Psoas muscle (tissue), 8 donors: ENCODE data around the gene ALKBH2. TPM values are rescaled to one million over a fixed set of nuclear protein-coding genes. Genes with fewer than 3 reads are reported as not detected.

Experiments used
- ATAC-seq, 4 donors: fragments of 200-7000 bp; cut with Tn5 transposase; one replicate each; pipeline ENCODE4 v1.9.1; 2020; ENCODE audit warnings: moderate library complexity in 3 of 4, mild to moderate bottlenecking in 2 of 4
- DNase-seq, 2 donors: peaks; one replicate each; pipeline ENCODE4 v3.0.0-alpha.2; 2020
- H3K27ac ChIP-seq: fragments of 200-600 bp; one replicate; pipeline ENCODE4 v1.8.0; 2022
- H3K27me3 ChIP-seq, 3 donors: fragments of 200-600 bp in 1 of 3; one replicate each; pipeline versions ENCODE4 v1.6.1 to v1.8.0; 2013 to 2022; ENCODE audit warnings: low read length in 2 of 3, mild to moderate bottlenecking in 2 of 3, moderate library complexity in 1 of 3; ENCODE audit not compliant: insufficient read depth in 3 of 3
- H3K36me3 ChIP-seq, 2 donors: fragments of 200-600 bp in 1 of 2; one replicate each; pipeline versions ENCODE4 v1.6.1 to v1.8.0; 2013 to 2022; ENCODE audit warnings: low read depth in 1 of 2, mild to moderate bottlenecking in 1 of 2, moderate library complexity in 1 of 2; ENCODE audit not compliant: insufficient read depth in 1 of 2
- H3K4me1 ChIP-seq: fragments of 200-600 bp; one replicate; pipeline ENCODE4 v1.8.0; 2022
- H3K4me3 ChIP-seq: fragments of 200-600 bp; one replicate; pipeline ENCODE4 v1.8.0; 2022; ENCODE audit warnings: mild to moderate bottlenecking
- H3K9me3 ChIP-seq: fragments of 200-600 bp; one replicate; pipeline ENCODE4 v1.8.0; 2022
- CTCF ChIP-seq: fragments of 200-600 bp; IDR thresholded peaks from one replicate; pipeline ENCODE4 v1.8.0; 2022; ENCODE audit warnings: antibody characterized with exemption
- WGBS, 3 donors: extraction: QIAGEN DNeasy Blood & Tissue Kit; methylation state at CpG; one replicate each; pipeline versions ENCODE4 v1.1.6 to v1.1.7; 2013; 5-methylcytosine and 5-hydroxymethylcytosine counted together
- intact Hi-C, 2 donors: fragments of 100-400 bp; cut with DNase I; formaldehyde crosslinking; loops; one replicate each; pipeline versions ENCODE4 v1.11.0 to v1.14.2; 2022
- long read RNA-seq, 2 donors: library from polyadenylated mRNA; unstranded; transcript quantifications; one replicate each; pipeline ENCODE4 v2.0.0, GENCODE V29; 2021
- polyA plus RNA-seq, 3 donors: library from polyadenylated mRNA; stranded (reverse); fragments of 200-250 nt; gene quantifications; one replicate each; pipeline ENCODE4 v1.2.3, GENCODE V29; 2013
- total RNA-seq, 4 donors: library from RNA; stranded (reverse); fragmentation: NEBNext Ultra II Directional in 2 of 4; extraction: Animal tissue kit (Norgen Biotek cat#: 25700) in 2 of 4; gene quantifications; one replicate each; pipeline versions ENCODE4 v1.2.1 to v1.2.4, GENCODE V29; 2021 to 2023
- donor health status: healthy with polysubstance abuse.
- donor health status: DM: no; HTN: no; CAD: no; lungs with moderate emphysema.
- donor health status: Bipolar disorder and iron deficiency.
- donor health status: healthy.
- donor health status: DM: yes; HTN: yes; CAD: no.
- donor health status: DM: no; HTN: no; CAD: no.
- donor health status: DM: no; HTN: no; CAD: no.
- donor health status: DM: yes; HTN: yes; CAD: no.

Gene ALKBH2
- total RNA-seq (10 to 100 TPM in 3 of 4 donors, 1 to 10 TPM in 1; 7.3 to 25.3 (median 17.7) TPM), polyA plus RNA-seq (10 to 100 TPM; 28.0 to 50.4 (median 28.5) TPM)
- long read RNA-seq, donor 1, transcript ALKBH2-202 (4 exons, 1,159 nt): major isoform, 7 of 11 reads
- long read RNA-seq, donor 1, partial matches to known transcripts: 2 of 11 reads
- long read RNA-seq, donor 1, other reads (novel, unspliced or antisense): 0 of 11 reads
- long read RNA-seq, donor 2, transcript ALKBH2-201 (4 exons, 1,030 nt): minor isoform, 7 of 36 reads
- long read RNA-seq, donor 2, transcript ALKBH2-202 (4 exons, 1,159 nt): major isoform, 12 of 36 reads
- long read RNA-seq, donor 2, partial matches to known transcripts: 3 of 36 reads
- long read RNA-seq, donor 2, other reads (novel, unspliced or antisense): 10 of 36 reads

GRCh38 chr12:109093022-109093918, at the start of gene ALKBH2:
TSS of gene ALKBH2 (minus strand) at chr12:109093472. CDS start at chr12:109092786, 686 bp downstream.
- intact Hi-C loops: loop anchor here (5.0 to 10.0 kb wide), 4 partner anchors 136 to 531 kb away; partner anchors contain the start of genes ISCU (in 1 of the 2), SART3 (in 1 of the 2) and SSH1 (in 1 of the 2)
- no peaks in the 10 kb centered on the region for H3K27me3 ChIP-seq
- peak within 1 kb of the TSS; percentile 75 for H3K4me3 ChIP-seq
- H3K4me1 ChIP-seq: peaks cover 13% of the 10 kb centered on the region
- peaks cover 0 to 39% of the 10 kb centered on the region in 2 donors for H3K36me3 ChIP-seq
- H3K27ac ChIP-seq: peak within 1 kb of the TSS; percentile 82
- H3K9me3 ChIP-seq: no peaks in the 10 kb centered on the region
- TF ChIP-seq CTCF: peak; percentile 97
- DNase-seq (peak; percentile 96 to 97), ATAC-seq (peak; percentile 84 to 85 (median 84))
- WGBS, 3 donors: 3 to 5% (median 4%) methylated on average over 44 to 45 of the region's 45 CpGs

GRCh38 chr12:109140560-109140959, 47.3 kb upstream of the ALKBH2 start:
- DNase-seq (no peak), ATAC-seq (peak in 3 of 4 donors; percentile 36 to 54 (median 53))
- peaks cover 64% of the 10 kb centered on the region for H3K4me1 ChIP-seq
- intact Hi-C loops: no loop called here
- H3K27ac ChIP-seq: no peak overlapping the region
- H3K9me3 ChIP-seq: no peaks in the 10 kb centered on the region
- H3K36me3 ChIP-seq: peaks cover 2 to 55% of the 10 kb centered on the region in 2 donors
- no peak for TF ChIP-seq CTCF
- 87 to 93% (median 88%) methylated on average over 4 of the region's 4 CpGs for WGBS, 3 donors
- H3K4me3 ChIP-seq: no peak overlapping the region
- H3K27me3 ChIP-seq: no peaks in the 10 kb centered on the region

- Histone ChIP-seq H3K4me3 (no peak overlapping the region), H3K27me3 (no peaks in the 10 kb centered on the region), H3K36me3 (peaks cover 2 to 55% of the 10 kb centered on the region in 2 donors), H3K9me3 (no peaks in the 10 kb centered on the region), H3K4me1 (peaks cover 62% of the 10 kb centered on the region), H3K27ac (peak overlapping the region; percentile 15)
- TF ChIP-seq CTCF: no peak
- DNase-seq (no peak), ATAC-seq (peak in 3 of 4 donors; percentile 13 to 30 (median 22))
- intact Hi-C loops: no loop called here
- 72 to 88% (median 75%) methylated on average over 7 of the region's 7 CpGs for WGBS, 3 donors
Observed at GRCh38 chr12:109139791-109140190, 46.5 kb upstream of the ALKBH2 start.

- peaks cover 2 to 54% of the 10 kb centered on the region in 2 donors for H3K36me3 ChIP-seq
- H3K4me3 ChIP-seq: no peak overlapping the region
- intact Hi-C loops: no loop called here
- no peak for DNase-seq
- H3K27me3 ChIP-seq: no peaks in the 10 kb centered on the region
- 87 to 90% (median 87%) methylated on average over 9 of the region's 9 CpGs for WGBS, 3 donors
- no peaks in the 10 kb centered on the region for H3K9me3 ChIP-seq
- peaks cover 62% of the 10 kb centered on the region for H3K4me1 ChIP-seq
- peak in 3 of 4 donors; percentile 1 to 3 (median 2) for ATAC-seq
- H3K27ac ChIP-seq: peak overlapping the region; percentile 36
- TF ChIP-seq CTCF: no peak
Observed at GRCh38 chr12:109139360-109139759, 46.1 kb upstream of the ALKBH2 start.
